Colonic mucosa (tissue), 4 donors: ENCODE results near the gene NEU1. TPM values are rescaled to one million over a fixed set of nuclear protein-coding genes. Genes with fewer than 3 reads are reported as not detected.
"Not testable (repeated sequence)": the region's sequence is repeated elsewhere in the genome, so short reads cannot be mapped to it uniquely, and the experiment has no call there.

Experiments used
- DNase-seq: peaks from one replicate; pipeline ENCODE4 v3.0.0-alpha.2; 2020
- H3K27ac ChIP-seq: fragments of 200-600 bp; one replicate; pipeline ENCODE4 v1.8.0; 2021
- H3K27me3 ChIP-seq: fragments of 200-600 bp; one replicate; pipeline ENCODE4 v1.8.0; 2021
- H3K36me3 ChIP-seq: fragments of 200-600 bp; one replicate; pipeline ENCODE4 v1.8.0; 2021
- H3K4me1 ChIP-seq: fragments of 200-600 bp; one replicate; pipeline ENCODE4 v1.8.0; 2021; ENCODE audit warnings: mild to moderate bottlenecking
- H3K4me3 ChIP-seq: fragments of 200-600 bp; one replicate; pipeline ENCODE4 v1.8.0; 2021
- H3K9ac ChIP-seq, 2 donors: one replicate each; pipeline ENCODE4 v1.7.0; 2013; ENCODE audit warnings: control low read depth in 2 of 2, low read depth in 2 of 2, low read length in 2 of 2
- H3K9me3 ChIP-seq: fragments of 200-600 bp; one replicate; pipeline ENCODE4 v1.8.0; 2021
- intact Hi-C: fragments of 100-400 bp; cut with DNase I; formaldehyde crosslinking; loops from one replicate; pipeline ENCODE4 v1.14.1; 2022
- total RNA-seq, 2 donors: library from RNA; stranded (reverse); fragmentation: NEBNext Ultra II Directional in 1 of 2; extraction: Animal tissue kit (Norgen Biotek cat#: 25700) in 1 of 2; gene quantifications; one replicate each; pipeline ENCODE4 v1.2.1, GENCODE V29; 2021
- TF ChIP-seq, protein P1 (sequence below): fragments of 200-600 bp; IDR thresholded peaks from one replicate; pipeline ENCODE4 v1.8.0; 2022; ENCODE audit warnings: antibody characterized with exemption, mild to moderate bottlenecking
- donor health status: healthy.
- donor health status: DM: no; HTN: no; CAD: no.
- donor health status: DM: no; HTN: no; CAD: no.

The NEU1 gene
- total RNA-seq, 2 donors from 2014 or later: 33.8 to 47.4 TPM

GRCh38 chr6:31826793-31827285, 35.8 kb downstream of the NEU1 start:
- intact Hi-C loops: no loop called here
- DNase-seq: peak; percentile 92
- TF ChIP-seq, protein P1, sequence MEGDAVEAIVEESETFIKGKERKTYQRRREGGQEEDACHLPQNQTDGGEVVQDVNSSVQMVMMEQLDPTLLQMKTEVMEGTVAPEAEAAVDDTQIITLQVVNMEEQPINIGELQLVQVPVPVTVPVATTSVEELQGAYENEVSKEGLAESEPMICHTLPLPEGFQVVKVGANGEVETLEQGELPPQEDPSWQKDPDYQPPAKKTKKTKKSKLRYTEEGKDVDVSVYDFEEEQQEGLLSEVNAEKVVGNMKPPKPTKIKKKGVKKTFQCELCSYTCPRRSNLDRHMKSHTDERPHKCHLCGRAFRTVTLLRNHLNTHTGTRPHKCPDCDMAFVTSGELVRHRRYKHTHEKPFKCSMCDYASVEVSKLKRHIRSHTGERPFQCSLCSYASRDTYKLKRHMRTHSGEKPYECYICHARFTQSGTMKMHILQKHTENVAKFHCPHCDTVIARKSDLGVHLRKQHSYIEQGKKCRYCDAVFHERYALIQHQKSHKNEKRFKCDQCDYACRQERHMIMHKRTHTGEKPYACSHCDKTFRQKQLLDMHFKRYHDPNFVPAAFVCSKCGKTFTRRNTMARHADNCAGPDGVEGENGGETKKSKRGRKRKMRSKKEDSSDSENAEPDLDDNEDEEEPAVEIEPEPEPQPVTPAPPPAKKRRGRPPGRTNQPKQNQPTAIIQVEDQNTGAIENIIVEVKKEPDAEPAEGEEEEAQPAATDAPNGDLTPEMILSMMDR: no peak
- H3K4me1 ChIP-seq: peaks cover 5% of the 10 kb centered on the region
- H3K9ac ChIP-seq: peak overlapping the region; percentile 46 to 86
- peak overlapping the region; percentile 99 for H3K27ac ChIP-seq
- H3K36me3 ChIP-seq: no peaks in the 10 kb centered on the region
- no peaks in the 10 kb centered on the region for H3K27me3 ChIP-seq
- H3K9me3 ChIP-seq: no peaks in the 10 kb centered on the region
- peak overlapping the region; percentile 46 for H3K4me3 ChIP-seq

DNA sequence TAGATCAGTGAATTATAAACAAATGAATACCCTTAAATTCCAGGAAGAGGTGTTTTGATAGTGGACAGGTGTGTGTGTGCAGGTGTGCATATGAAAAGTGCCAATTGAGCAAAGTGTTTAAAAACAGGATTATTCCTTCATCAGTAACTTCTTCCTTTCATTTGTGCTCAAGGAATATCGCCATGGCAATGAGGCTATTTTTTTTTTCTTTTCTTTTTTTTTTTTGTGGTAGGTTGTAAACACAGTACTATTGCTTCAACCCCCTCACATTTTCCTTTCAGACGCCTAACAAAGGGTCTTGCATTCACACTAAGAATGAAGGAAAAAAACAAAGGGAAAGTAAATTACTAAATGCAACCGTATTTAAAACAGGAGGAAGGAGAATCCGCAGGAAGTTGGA, 37.1 kb downstream of the NEU1 start:
- Histone ChIP-seq H3K4me1 (no peaks in the 10 kb centered on the region), H3K27ac (peak overlapping the region; percentile 99), H3K9ac (peak overlapping the region in 1 of 2 donors; percentile 86), H3K36me3 (no peaks in the 10 kb centered on the region), H3K9me3 (no peaks in the 10 kb centered on the region), H3K4me3 (no peak overlapping the region), H3K27me3 (no peaks in the 10 kb centered on the region)
- intact Hi-C loops: no loop called here
- DNase-seq: no peak
- TF ChIP-seq, protein P1: no peak

- DNase-seq, H3K36me3 ChIP-seq, H3K9me3 ChIP-seq, H3K27me3 ChIP-seq, H3K4me3 ChIP-seq, intact Hi-C loops, H3K4me1 ChIP-seq: not testable (repeated sequence)
- peak overlapping the region in 1 of 2 donors; percentile 26 for H3K9ac ChIP-seq
- H3K27ac ChIP-seq: peak overlapping the region; percentile 99
Observed at GRCh38 chr6:31823592-31824196, 38.9 kb downstream of the NEU1 start.

DNA sequence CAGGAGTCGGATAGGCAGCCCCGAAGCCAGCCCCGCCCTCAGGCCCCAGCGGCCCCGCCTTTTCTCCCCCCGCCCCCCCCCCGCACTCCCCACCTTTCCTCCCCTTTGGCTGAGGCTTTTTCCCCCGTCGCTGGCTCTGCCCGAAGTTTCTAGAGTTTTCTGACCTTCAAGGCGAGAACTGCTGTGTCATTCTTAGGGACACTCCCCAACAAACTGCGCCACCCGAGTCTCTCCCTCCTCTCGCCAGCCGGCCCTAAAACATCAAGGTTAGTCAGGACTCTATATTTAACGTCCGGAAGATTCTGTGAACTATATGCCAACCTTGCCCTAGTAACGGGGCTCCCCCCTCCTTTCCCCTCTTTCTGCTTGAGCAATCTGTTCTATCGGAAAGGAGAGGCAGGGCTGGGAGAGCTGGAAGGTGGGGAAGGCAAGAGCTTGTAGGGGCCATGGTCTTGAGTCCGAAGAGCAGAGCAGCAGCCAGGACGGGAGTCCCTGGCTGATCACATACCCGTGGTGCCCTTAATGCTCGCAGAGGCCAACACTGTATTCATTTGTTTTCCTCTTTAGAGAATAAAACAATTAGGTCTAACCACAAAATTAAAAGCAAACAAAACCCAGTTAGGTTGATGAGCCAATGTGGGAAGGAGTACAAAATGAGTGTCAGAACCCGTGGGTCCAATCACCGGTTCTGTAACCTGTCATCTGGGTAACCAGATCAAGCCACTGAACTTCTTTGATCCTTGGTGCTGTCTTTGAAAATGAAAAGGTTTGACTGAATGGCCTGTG, 40.4 kb downstream of the NEU1 start:
- peak; percentile 93 for DNase-seq
- intact Hi-C loops: no loop called here
- H3K9me3 ChIP-seq: no peaks in the 10 kb centered on the region
- no peaks in the 10 kb centered on the region for H3K36me3 ChIP-seq
- peak overlapping the region; percentile 99 for H3K27ac ChIP-seq
- H3K27me3 ChIP-seq: no peaks in the 10 kb centered on the region
- peaks cover 7% of the 10 kb centered on the region for H3K4me1 ChIP-seq
- peak overlapping the region; percentile 86 to 99 for H3K9ac ChIP-seq
- TF ChIP-seq, protein P1: no peak
- H3K4me3 ChIP-seq: peak overlapping the region; percentile 41

GRCh38 chr6:31821301-31822035, 41.2 kb downstream of the NEU1 start:
- H3K36me3 ChIP-seq: no peaks in the 10 kb centered on the region
- peak overlapping the region; percentile 86 to 99 for H3K9ac ChIP-seq
- intact Hi-C loops: no loop called here
- H3K9me3 ChIP-seq: no peaks in the 10 kb centered on the region
- peak; percentile 96 for DNase-seq
- no peaks in the 10 kb centered on the region for H3K27me3 ChIP-seq
- TF ChIP-seq, protein P1: no peak
- H3K4me1 ChIP-seq: peaks cover 7% of the 10 kb centered on the region
- H3K27ac ChIP-seq: peak overlapping the region; percentile 99
- peak overlapping the region; percentile 41 for H3K4me3 ChIP-seq

DNA sequence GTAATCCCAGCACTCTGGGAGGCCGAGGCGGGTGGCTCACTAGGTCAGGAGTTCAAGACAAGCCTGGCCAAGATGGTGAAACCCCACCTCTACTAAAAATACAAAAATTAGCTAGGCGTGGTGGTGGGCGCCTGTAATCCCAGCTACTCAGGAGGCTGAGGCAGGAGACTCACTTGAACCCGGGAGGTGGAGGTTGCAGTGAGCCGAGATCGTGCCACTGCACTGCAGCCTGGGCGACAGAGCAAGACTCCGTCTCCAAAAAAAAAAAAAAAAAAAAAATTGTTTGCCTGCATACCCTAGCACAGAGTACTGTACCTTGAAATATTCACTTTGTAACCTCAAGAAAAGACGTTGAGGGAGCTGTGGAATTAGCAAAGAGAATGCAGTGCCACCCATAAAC, 42.2 kb downstream of the NEU1 start:
- H3K4me3 ChIP-seq, H3K9me3 ChIP-seq, intact Hi-C loops, DNase-seq, H3K36me3 ChIP-seq, H3K27me3 ChIP-seq, H3K4me1 ChIP-seq, H3K9ac ChIP-seq: not testable (repeated sequence)
- H3K27ac ChIP-seq: peak overlapping the region; percentile 99
